ENCODE measurements around the gene ZC3H4. TPM values are rescaled to one million over a fixed set of nuclear protein-coding genes. Genes with fewer than 3 reads are reported as not detected.

The ZC3H4 gene
- total RNA-seq (2021; fragmentation: NEBNext Ultra II Directional; extraction: Animal tissue kit (Norgen Biotek cat#: 25700)) (92.0 and 104 TPM in 2 replicates), polyA plus RNA-seq (2011; rRNA removed) (6.6 and 9.8 TPM in 2 replicates), polyA minus RNA-seq (2011; rRNA and poly(A)+ RNA removed) (17.8 and 22.5 TPM in 2 replicates)
- 8.5 TPM for polyA plus RNA-seq (2011; cell fraction: cytosol; rRNA removed)
- 22.5 TPM for polyA plus RNA-seq (2011; cell fraction: nucleus; rRNA removed)
- 35.8 to 57.1 TPM (median 46.0 TPM) in 4 replicates for polyA plus RNA-seq (2012, experiment 1 of 2)
- polyA plus RNA-seq (2012, experiment 2 of 2): 21.2 TPM
- 34.8 TPM for polyA plus RNA-seq (2013, experiment 1 of 2)
- 33.0 TPM for polyA plus RNA-seq (2013, experiment 2 of 2)
- 32.1 TPM for polyA minus RNA-seq (2011; cell fraction: cytosol; rRNA and poly(A)+ RNA removed)
- polyA minus RNA-seq (2011; cell fraction: nucleus; rRNA and poly(A)+ RNA removed): 20.7 TPM
- long read RNA-seq, experiment 1, partial matches to known transcripts: 1 of 14 reads
- long read RNA-seq, experiment 1, other reads (novel, unspliced or antisense): 13 of 14 reads
- long read RNA-seq, experiment 2, partial matches to known transcripts: 0 of 1 reads
- long read RNA-seq, experiment 2, other reads (novel, unspliced or antisense): 1 of 1 reads

DNA sequence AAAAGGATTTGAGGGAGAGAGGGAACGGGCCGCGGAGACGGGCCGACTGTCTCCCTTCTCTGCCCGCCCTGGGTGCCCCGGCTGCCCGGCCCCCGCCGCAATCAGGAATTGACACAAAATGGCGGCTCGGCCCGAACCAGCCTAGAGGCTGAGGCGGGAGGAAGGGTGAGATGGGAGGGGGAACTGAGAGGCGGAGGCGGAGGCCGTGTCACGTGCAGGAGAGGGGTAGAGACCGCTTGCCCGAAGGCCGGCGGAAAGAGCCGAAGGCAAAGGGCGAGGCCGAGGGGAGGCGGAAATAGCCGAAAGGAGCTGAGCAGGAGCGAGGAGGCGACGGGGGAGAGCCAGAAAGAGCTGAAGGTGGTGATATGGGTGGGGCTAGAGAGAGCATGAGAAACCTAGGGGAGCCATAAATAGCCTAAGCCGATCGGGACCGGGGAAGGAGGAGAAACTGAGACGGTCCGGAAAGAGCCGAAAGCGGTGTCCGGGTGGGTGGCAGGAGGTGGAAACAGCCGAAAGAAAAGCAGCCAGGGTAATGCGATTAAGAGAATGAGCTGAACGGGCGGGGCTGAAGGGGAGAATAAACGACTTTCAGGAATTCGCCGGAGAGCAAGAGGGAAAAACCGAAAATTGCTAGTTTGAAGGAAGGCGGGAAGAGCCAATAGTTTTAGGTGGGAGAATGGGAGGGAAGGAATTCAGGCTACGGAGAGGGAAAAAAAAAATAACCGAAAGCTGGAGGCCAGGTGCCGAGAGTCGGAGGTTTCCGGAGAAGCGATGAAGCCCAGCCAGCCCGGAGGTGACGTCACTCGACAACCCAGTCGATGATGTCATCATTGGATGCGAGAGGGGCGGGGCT, at the start of gene ZC3H4:
ZC3H4 (minus strand) TSS at position 780 of the 853 bp plus-strand sequence. CDS start 1,192 bp downstream, outside the sequence.
- POLR2A ChIA-PET (ENCODE audit: partially characterized antibody): interaction anchor here (0.6 to 12.2 kb wide), 56 partner anchors 10 to 1639 kb away, joined by 3 to 209 read pairs (median 4); partner anchors contain the start of genes DHX34, FKRP, INAFM1 and NPAS1
- Histone ChIP-seq H2AK5ac (ENCODE audit: low read depth, low read length) (no peak within 1 kb of the TSS; the same call in none of the 2 replicates), H2BK120ac (replicated peaks; ENCODE audit: low read depth, low read length) (peak within 1 kb of the TSS; percentile 7), H3K4me2 (ENCODE audit: insufficient read depth in 1 of 2, low read depth in 2 of 2, low read length in 2 of 2) (peak within 1 kb of the TSS; percentile 73 to 88), H3K9ac (replicated peaks in 1 of 4; ENCODE audit: extremely low read depth in 1 of 4, low read depth in 3 of 4, low read length in 3 of 4) (peak within 1 kb of the TSS; percentile 94 to 99 (median 96)), H3K4me1 (replicated peaks in 1 of 4; ENCODE audit: control insufficient read depth in 3 of 4, insufficient read depth in 4 of 4, low read length in 3 of 4) (peaks cover 4 to 13% (median 11%) of the 10 kb centered on the region in 4 experiments; a peak in 5 of 7 replicates), H3K36me3 (ENCODE audit: control insufficient read depth in 2 of 4, insufficient read depth in 4 of 4, low read length in 3 of 4) (peaks cover 0 to 18% (median 2%) of the 10 kb centered on the region in 4 experiments; a peak in 4 of 8 replicates), H3K9me3 (ENCODE audit: insufficient read depth in 2 of 2, low read depth in 1 of 2, low read length in 1 of 2) (no peaks in the 10 kb centered on the region), H2AFZ (ENCODE audit: low read length) (no peak within 1 kb of the TSS), H2BK5ac (ENCODE audit: low read depth, low read length) (peak within 1 kb of the TSS; percentile 98), H3K79me2 (ENCODE audit: control insufficient read depth in 1 of 2, insufficient read depth in 2 of 2, low read length in 2 of 2) (peaks cover 0 to 35% of the 10 kb centered on the region in 2 experiments; a peak in 2 of 4 replicates), H3K4me3 (ENCODE audit: extremely low read depth in 1 of 4, insufficient read depth in 2 of 4, low read depth in 3 of 4, low read length in 4 of 4) (peak within 1 kb of the TSS; percentile 83 to 94 (median 89)), H3K79me1 (ENCODE audit: low read depth, low read length) (no peaks in the 10 kb centered on the region), H2BK12ac (ENCODE audit: low read depth, low read length) (peak within 1 kb of the TSS; percentile 22; the same call in 1 of the 2 replicates), H3K14ac (ENCODE audit: insufficient read length) (no peak within 1 kb of the TSS), H4K20me1 (replicated peaks in 1 of 2; ENCODE audit: control insufficient read depth in 1 of 2, insufficient read depth in 2 of 2, low read length in 2 of 2) (no peaks in the 10 kb centered on the region), H3K27me3 (replicated peaks in 1 of 4; ENCODE audit: control insufficient read depth in 3 of 4, extremely low read depth in 1 of 4, insufficient read depth in 3 of 4, low read length in 3 of 4) (no peaks in the 10 kb centered on the region), H4K8ac (ENCODE audit: extremely low read depth, insufficient read depth, low read length) (peak within 1 kb of the TSS; percentile 100), H2BK20ac (ENCODE audit: low read length) (no peak within 1 kb of the TSS), H3K23ac (ENCODE audit: insufficient read length) (no peak within 1 kb of the TSS), H3K18ac (ENCODE audit: extremely low read depth, low read length) (peak within 1 kb of the TSS; percentile 88), H4K5ac (ENCODE audit: insufficient read length, low read depth, low read length) (peak within 1 kb of the TSS; percentile 95), H3K23me2 (ENCODE audit: low read depth, low read length) (peaks cover 12% of the 10 kb centered on the region), H2BK15ac (ENCODE audit: low read length) (0 out of 2 replicates have a peak within 1 kb of the TSS, but pooled peaks have one; percentile 1), H3K4ac (replicated peaks; ENCODE audit: insufficient read length, low read depth, low read length) (peak within 1 kb of the TSS; percentile 88), H3K56ac (replicated peaks; ENCODE audit: insufficient read length, low read depth, low read length) (peak within 1 kb of the TSS; percentile 88), H3K27ac (ENCODE audit: low read depth, low read length) (peak within 1 kb of the TSS; percentile 99), H4K91ac (replicated peaks; ENCODE audit: insufficient read length, low read length) (peak within 1 kb of the TSS; percentile 87)
- peak; percentile 99 for DNase-seq (ENCODE audit: low read depth in 1 of 2, low spot score in 2 of 2)
- WGBS, 2 experiments (ENCODE audit: extremely low coverage in 1 of 2, insufficient coverage in 1 of 2, insufficient read length in 1 of 2, insufficient replicate concordance in 2 of 2, low coverage in 1 of 2, low lambda C conversion rate in 2 of 2, missing lambda C conversion rate in 1 of 2): 1% methylated on average over 40 of the region's 59 CpGs; no CpG with 5 or more reads in 1 of the 2 experiments
- CTCF ChIA-PET (ENCODE audit: partially characterized antibody): interaction anchor here (0.6 to 4.0 kb wide), 10 partner anchors 10 to 336 kb away, joined by 3 to 29 read pairs (median 4); no protein-coding TSS in a partner anchor
- FAIRE-seq: peak; percentile 95
- TF ChIP-seq, protein P1, sequence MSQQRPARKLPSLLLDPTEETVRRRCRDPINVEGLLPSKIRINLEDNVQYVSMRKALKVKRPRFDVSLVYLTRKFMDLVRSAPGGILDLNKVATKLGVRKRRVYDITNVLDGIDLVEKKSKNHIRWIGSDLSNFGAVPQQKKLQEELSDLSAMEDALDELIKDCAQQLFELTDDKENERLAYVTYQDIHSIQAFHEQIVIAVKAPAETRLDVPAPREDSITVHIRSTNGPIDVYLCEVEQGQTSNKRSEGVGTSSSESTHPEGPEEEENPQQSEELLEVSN (IDR thresholded peaks at IDR 0.05): peak; percentile 58; the same call in 1 of the 2 replicates
- TF ChIP-seq POLR2AphosphoS5 (IDR thresholded peaks at IDR 0.05; ENCODE audit: low read depth, low read length): peak; percentile 76
- no peak for TF ChIP-seq BCL11A (IDR thresholded peaks at IDR 0.05; ENCODE audit: low read depth in 2 of 2, low read length in 2 of 2)
- no peak for TF ChIP-seq RNF2 (IDR thresholded peaks at IDR 0.05; ENCODE audit: borderline replicate concordance, low read depth, low read length, missing control alignments, poor library complexity, severe bottlenecking)
- TF ChIP-seq TAF7 (optimal IDR thresholded peaks at IDR 0.05; ENCODE audit: borderline replicate concordance, low read depth, low read length): peak; percentile 90
- no peak for TF ChIP-seq CHD2 (IDR thresholded peaks at IDR 0.05; ENCODE audit: low read length)
- peak; percentile 50 for TF ChIP-seq ASH2L (IDR thresholded peaks at IDR 0.05; ENCODE audit: low read length)
